Germinal center (tissue), 1 donor: Measurements from ENCODE around the gene WWOX.
"Not testable (repeated sequence)": the region's sequence is repeated elsewhere in the genome, so short reads cannot be mapped to it uniquely, and the experiment has no call there.

Experiments
- DNase-seq: peaks from one replicate; pipeline ENCODE4 v3.0.0; 2012; ENCODE audit warnings: mixed read lengths, low spot score

WWOX gene

GRCh38 chr16:78663690-78664089 lies 564.2 kb downstream of the WWOX start:
- no peak for DNase-seq

GRCh38 chr16:78664811-78665772 lies 565.6 kb downstream of the WWOX start:
- DNase-seq, result no peak

GRCh38 chr16:78666318-78666717 lies 566.9 kb downstream of the WWOX start:
- no peak for DNase-seq

GRCh38 chr16:78667675-78668074 lies 568.2 kb downstream of the WWOX start:
- DNase-seq, result no peak

- no peak for DNase-seq
Observed at GRCh38 chr16:78668393-78668792, 568.9 kb downstream of the WWOX start.

- DNase-seq, result no peak
Observed at GRCh38 chr16:78669994-78670393, 570.5 kb downstream of the WWOX start.

GRCh38 chr16:78672779-78673556 lies 573.5 kb downstream of the WWOX start:
- no peak for DNase-seq

GRCh38 chr16:78673884-78674283 lies 574.4 kb downstream of the WWOX start:
- DNase-seq, result no peak

GRCh38 chr16:78675312-78675711 lies 575.9 kb downstream of the WWOX start:
- no peak for DNase-seq

- no peak for DNase-seq
Observed at GRCh38 chr16:78675951-78676792, 576.7 kb downstream of the WWOX start.

- no peak for DNase-seq
Observed at GRCh38 chr16:78677181-78677731, 577.8 kb downstream of the WWOX start.

- DNase-seq, result no peak
Observed at GRCh38 chr16:78679546-78679945, 580.1 kb downstream of the WWOX start.

- DNase-seq, result no peak
Observed at GRCh38 chr16:78681743-78682142, 582.3 kb downstream of the WWOX start.

GRCh38 chr16:78684030-78684611 lies 584.7 kb downstream of the WWOX start:
- DNase-seq, result no peak

- no peak for DNase-seq
Observed at GRCh38 chr16:78684655-78685375, 585.4 kb downstream of the WWOX start.

- DNase-seq, result no peak
Observed at GRCh38 chr16:78686601-78687000, 587.1 kb downstream of the WWOX start.

GRCh38 chr16:78689028-78689427 lies 589.6 kb downstream of the WWOX start:
- no peak for DNase-seq

- DNase-seq, result no peak
Observed at GRCh38 chr16:78689536-78689935, 590.1 kb downstream of the WWOX start.

- DNase-seq, result no peak
Observed at GRCh38 chr16:78690510-78690909, 591.1 kb downstream of the WWOX start.

- not testable (repeated sequence) for DNase-seq
Observed at GRCh38 chr16:78691746-78692145, 592.3 kb downstream of the WWOX start.

- DNase-seq, result no peak
Observed at GRCh38 chr16:78693496-78693895, 594.0 kb downstream of the WWOX start.
